HG03571 (cell line): ENCODE measurements around the gene ZNF618.

Experiments used
- ATAC-seq: cut with Tn5 transposase; IDR thresholded peaks from one replicate; pipeline ENCODE4 v1.9.1; 2021; ENCODE audit not compliant: unreplicated experiment

ZNF618 gene

GRCh38 chr9:113876151-113876992, at the start of gene ZNF618:
Gene ZNF618 (plus strand): TSS chr9:113876309. CDS start chr9:113876381, 72 bp downstream.
- ATAC-seq = peak; percentile 74

GRCh38 chr9:113828221-113828620, 47.9 kb upstream of the ZNF618 start:
- no peak for ATAC-seq

GRCh38 chr9:113837334-113837733, 38.8 kb upstream of the ZNF618 start:
- ATAC-seq = no peak

GRCh38 chr9:113842086-113842485, 34.0 kb upstream of the ZNF618 start:
- no peak for ATAC-seq

- ATAC-seq = no peak
Measured at GRCh38 chr9:113844466-113844865, 31.6 kb upstream of the ZNF618 start.

GRCh38 chr9:113851359-113851758, 24.8 kb upstream of the ZNF618 start:
- no peak for ATAC-seq

- no peak for ATAC-seq
Measured at GRCh38 chr9:113851873-113852272, 24.2 kb upstream of the ZNF618 start.

- no peak for ATAC-seq
Measured at GRCh38 chr9:113853333-113853732, 22.8 kb upstream of the ZNF618 start.

GRCh38 chr9:113854310-113854709, 21.8 kb upstream of the ZNF618 start:
- ATAC-seq = no peak

- ATAC-seq = no peak
Measured at GRCh38 chr9:113857875-113858274, 18.2 kb upstream of the ZNF618 start.

- ATAC-seq = no peak
Measured at GRCh38 chr9:113858282-113858681, 17.8 kb upstream of the ZNF618 start.

GRCh38 chr9:113863345-113863744, 12.8 kb upstream of the ZNF618 start:
- no peak for ATAC-seq

- ATAC-seq = no peak
Measured at GRCh38 chr9:113868501-113868900, 7.6 kb upstream of the ZNF618 start.

- ATAC-seq = no peak
Measured at GRCh38 chr9:113872485-113873143, 3.5 kb upstream of the ZNF618 start.

GRCh38 chr9:113873446-113873845, 2.7 kb upstream of the ZNF618 start:
- ATAC-seq = no peak

- ATAC-seq = no peak
Measured at GRCh38 chr9:113873926-113874325, 2.2 kb upstream of the ZNF618 start.

GRCh38 chr9:113875459-113876150, 504 bp upstream of the ZNF618 start:
- ATAC-seq = no peak

- no peak for ATAC-seq
Measured at GRCh38 chr9:113876993-113877368, 872 bp downstream of the ZNF618 start.

- ATAC-seq = no peak
Measured at GRCh38 chr9:113879318-113879717, 3.2 kb downstream of the ZNF618 start.

- no peak for ATAC-seq
Measured at GRCh38 chr9:113879911-113880310, 3.8 kb downstream of the ZNF618 start.

GRCh38 chr9:113882181-113882580, 6.1 kb downstream of the ZNF618 start:
- ATAC-seq = no peak

- no peak for ATAC-seq
Measured at GRCh38 chr9:113882636-113883164, 6.6 kb downstream of the ZNF618 start.
